GM12801 (cell line): ENCODE measurements around the gene SLC1A7.

Source experiments
- CTCF ChIP-seq: IDR thresholded peaks from one replicate; pipeline ENCODE4 v1.5.1; 2011; ENCODE audit warnings: control low read depth; ENCODE audit not compliant: insufficient read length; ENCODE audit errors: extremely low read depth

SLC1A7 gene

GRCh38 chr1:53126495-53126894 lies 15.9 kb downstream of the SLC1A7 start:
- no peak for TF ChIP-seq CTCF

- TF ChIP-seq CTCF: no peak
Observed at GRCh38 chr1:53125623-53126360, 16.6 kb downstream of the SLC1A7 start.

- TF ChIP-seq CTCF: no peak
Observed at GRCh38 chr1:53125122-53125521, 17.3 kb downstream of the SLC1A7 start.

- no peak for TF ChIP-seq CTCF
Observed at GRCh38 chr1:53123453-53124140, 18.8 kb downstream of the SLC1A7 start.

- no peak for TF ChIP-seq CTCF
Observed at GRCh38 chr1:53122961-53123413, 19.5 kb downstream of the SLC1A7 start.

- TF ChIP-seq CTCF: no peak
Observed at GRCh38 chr1:53122201-53122885, 20.1 kb downstream of the SLC1A7 start.

GRCh38 chr1:53121319-53122172 lies 20.9 kb downstream of the SLC1A7 start:
- TF ChIP-seq CTCF: no peak
